GM12878 (cell line): ENCODE data around the gene SLC9A7. TPM values are rescaled to one million over a fixed set of nuclear protein-coding genes. Genes with fewer than 3 reads are reported as not detected.

ENCODE experiments used
- BACH1 ChIP-seq: fragments of 450-650 bp; IDR thresholded peaks from 2 replicates; pipeline ENCODE4 v1.6.1; 2017; ENCODE audit warnings: mild to moderate bottlenecking, borderline replicate concordance
- BCL11A ChIP-seq: IDR thresholded peaks from 2 replicates; pipeline ENCODE4 v1.6.1; 2011; ENCODE audit warnings: low read depth, low read length
- BMI1 ChIP-seq: fragments of 450-650 bp; IDR thresholded peaks from 2 replicates; pipeline ENCODE4 v1.6.1; 2016; ENCODE audit warnings: mild to moderate bottlenecking, moderate library complexity, borderline replicate concordance
- CBX5 ChIP-seq: sonication (generic); IDR thresholded peaks from 2 replicates; pipeline ENCODE4 v1.6.1; 2016; ENCODE audit warnings: low read depth, moderate library complexity, mild to moderate bottlenecking, inconsistent platforms
- CREM ChIP-seq: IDR thresholded peaks from 2 replicates; pipeline ENCODE4 v1.6.1; 2014; ENCODE audit warnings: antibody characterized with exemption, low read depth
- EGR1 ChIP-seq, 2 experiments: IDR thresholded peaks; 1 replicate in 1 of 2; 2 replicates in 1 of 2; pipeline ENCODE4 v1.6.1; 2011 to 2012; ENCODE audit warnings: low read depth in 2 of 2, low read length in 2 of 2, borderline replicate concordance in 1 of 2, mild to moderate bottlenecking in 1 of 2, moderate library complexity in 1 of 2
- EP300 ChIP-seq, 2 experiments: fragments of 150-350 bp in 1 of 2; IDR thresholded peaks; 2 replicates each; pipeline ENCODE4 v1.6.1; 2011 to 2012; ENCODE audit warnings: low read depth in 2 of 2, low read length in 2 of 2, borderline replicate concordance in 1 of 2, improper control_type of control experiment in 1 of 2, inconsistent platforms in 1 of 2; ENCODE audit not compliant: control insufficient read depth in 1 of 2
- FOXM1 ChIP-seq: IDR thresholded peaks from 2 replicates; pipeline ENCODE4 v1.6.1; 2012; ENCODE audit warnings: low read depth, mild to moderate bottlenecking, inconsistent platforms, low read length, moderate library complexity
- IKZF2 ChIP-seq, 2 experiments: fragments of 450-650 bp; IDR thresholded peaks; 2 replicates each; pipeline ENCODE4 v1.6.1; 2017; ENCODE audit warnings: mild to moderate bottlenecking in 2 of 2, moderate library complexity in 2 of 2
- MAX ChIP-seq: IDR thresholded peaks from 2 replicates; pipeline ENCODE4 v1.6.1; 2012; ENCODE audit warnings: low read depth, low read length, improper control_type of control experiment
- MEF2A ChIP-seq: IDR thresholded peaks from 2 replicates; pipeline ENCODE4 v1.6.1; 2011; ENCODE audit warnings: low read depth, mild to moderate bottlenecking, low read length, moderate library complexity; ENCODE audit not compliant: insufficient read depth
- MEF2B ChIP-seq: fragments of 450-650 bp; IDR thresholded peaks from 2 replicates; pipeline ENCODE4 v1.6.1; 2018; ENCODE audit warnings: mild to moderate bottlenecking, moderate library complexity; ENCODE audit not compliant: partially characterized antibody, poor library complexity, severe bottlenecking
- MTA2 ChIP-seq: fragments of 450-650 bp; IDR thresholded peaks from 2 replicates; pipeline ENCODE4 v1.6.1; 2016; ENCODE audit warnings: low read depth, mild to moderate bottlenecking, moderate library complexity
- MYC ChIP-seq: IDR thresholded peaks from 2 replicates; pipeline ENCODE4 v1.6.1; 2011; ENCODE audit warnings: mild to moderate bottlenecking, low read length, moderate library complexity, inconsistent platforms; ENCODE audit not compliant: insufficient read depth, insufficient replicate concordance, insufficient read length, severe bottlenecking
- PAX5 ChIP-seq: IDR thresholded peaks from 2 replicates; pipeline ENCODE4 v1.6.1; 2011; ENCODE audit warnings: low read depth, low read length, borderline replicate concordance
- POLR2A ChIP-seq: IDR thresholded peaks from 2 replicates; pipeline ENCODE4 v1.6.1; 2011; ENCODE audit warnings: low read depth, mild to moderate bottlenecking, low read length
- RELA ChIP-seq: fragments of 450-650 bp; IDR thresholded peaks from 2 replicates; pipeline ENCODE4 v1.8.0; 2014; ENCODE audit warnings: borderline replicate concordance; ENCODE audit not compliant: partially characterized antibody
- RELB ChIP-seq: fragments of 450-650 bp; IDR thresholded peaks from 2 replicates; pipeline ENCODE4 v1.6.1; 2017; ENCODE audit warnings: low read depth, mild to moderate bottlenecking, moderate library complexity
- RUNX3 ChIP-seq: IDR thresholded peaks from 2 replicates; pipeline ENCODE4 v1.6.1; 2012; ENCODE audit warnings: low read length, inconsistent platforms
- SIN3A ChIP-seq: IDR thresholded peaks from 2 replicates; pipeline ENCODE4 v1.6.1; 2012; ENCODE audit warnings: low read depth, low read length, improper control_type of control experiment
- SP1 ChIP-seq: IDR thresholded peaks from one replicate; pipeline ENCODE4 v1.6.1; 2011; ENCODE audit warnings: low read depth, low read length
- TARDBP ChIP-seq: IDR thresholded peaks from 2 replicates; pipeline ENCODE4 v1.6.1; 2016; ENCODE audit warnings: borderline replicate concordance
- TCF12 ChIP-seq: IDR thresholded peaks from 2 replicates; pipeline ENCODE4 v1.6.1; 2011; ENCODE audit warnings: low read depth, mild to moderate bottlenecking, low read length
- TCF3 ChIP-seq: IDR thresholded peaks from 2 replicates; pipeline ENCODE4 v1.6.1; 2012; ENCODE audit warnings: low read depth, mild to moderate bottlenecking, low read length, borderline replicate concordance; ENCODE audit not compliant: insufficient read depth
- USF2 ChIP-seq: IDR thresholded peaks from 2 replicates; pipeline ENCODE4 v1.6.1; 2011; ENCODE audit warnings: low read depth, low read length, improper control_type of control experiment, borderline replicate concordance
- polyA plus RNA-seq, 11 experiments: library from polyadenylated mRNA; depleted of rRNA in 4 of 11; unstranded in 6 of 11; stranded (reverse) in 5 of 11; fragments of >200 nt; fragmentation: Nextera tagmentation in 4 of 11; fragmentation: Illumina TruSeq in 1 of 11; extraction: Ambion mirVana in 4 of 11; extraction: Trizol in 1 of 11; gene quantifications; 1 replicate in 1 of 11; 2 replicates in 10 of 11; pipeline versions ENCODE4 v1.2.1 to v1.2.3, GENCODE V29; 2011 to 2016; ENCODE audit warnings: inconsistent platforms in 2 of 11, missing spikeins in 2 of 11, low read depth in 1 of 11
- total RNA-seq, 4 experiments: library from RNA; depleted of rRNA in 3 of 4; stranded (reverse); fragments of >200 nt in 3 of 4; fragmentation: Illumina TruSeq in 1 of 4; extraction: Trizol in 1 of 4; gene quantifications; 2 replicates each; pipeline versions ENCODE4 v1.2.1 to v1.2.3, GENCODE V29; 2013 to 2021

The SLC9A7 gene
- total and polyA plus RNA-seq, 10 of the 15 experiments (the other 5 are each of a cell fraction or from before 2014, with no cell fraction given) = 5.0 to 62.8 (median 30.5) TPM

GRCh38 chrX:46704767-46705386, 54.0 kb downstream of the SLC9A7 start (continued):
- peak; percentile 97 for TF ChIP-seq RELB
- peak; percentile 70 for TF ChIP-seq CREM
- TF ChIP-seq POLR2A = peak; percentile 44; the same call in 1 of the 2 replicates
- TF ChIP-seq MAX = 0 out of 2 replicates have a peak, but pooled peaks have one; percentile 38
- TF ChIP-seq USF2 = no peak
- TF ChIP-seq CBX5 = 0 out of 2 replicates have a peak, but pooled peaks have one; percentile 51
- TF ChIP-seq EP300 (IDR thresholded peaks at IDR 0.05; ENCODE audit: borderline replicate concordance in 1 of 2, control insufficient read depth in 1 of 2, low read depth in 2 of 2, low read length in 2 of 2) = peak; percentile 83 to 97; a peak in 3 of 4 replicates
- peak; percentile 96 for TF ChIP-seq MTA2
- no peak for TF ChIP-seq MYC
- peak; percentile 18 for TF ChIP-seq RELA
- peak; percentile 99 for TF ChIP-seq IKZF2 (IDR thresholded peaks at IDR 0.05)
- peak; percentile 79; the same call in 1 of the 2 replicates for TF ChIP-seq FOXM1
- peak in 1 of 2 experiments; percentile 35; a peak in 1 of 3 replicates for TF ChIP-seq EGR1 (IDR thresholded peaks at IDR 0.05; ENCODE audit: borderline replicate concordance in 1 of 2, low read depth in 2 of 2, low read length in 2 of 2)
- TF ChIP-seq BACH1 = peak; percentile 76; the same call in 1 of the 2 replicates
- no peak for TF ChIP-seq TARDBP
- no peak for TF ChIP-seq SIN3A
- peak; percentile 89 for TF ChIP-seq BCL11A
- peak; percentile 59; the same call in 1 of the 2 replicates for TF ChIP-seq MEF2A
- TF ChIP-seq TCF3 = no peak
- peak; percentile 36 for TF ChIP-seq SP1
- TF ChIP-seq RUNX3 = peak; percentile 73
- TF ChIP-seq TCF12 = 0 out of 2 replicates have a peak, but pooled peaks have one; percentile 20
- 0 out of 2 replicates have a peak, but pooled peaks have one; percentile 49 for TF ChIP-seq PAX5
- peak; percentile 70 for TF ChIP-seq BMI1
- peak; percentile 71 for TF ChIP-seq MEF2B
